Spleen (tissue), 11 donors: Measurements from ENCODE around the gene SLC7A6OS. TPM values are rescaled to one million over a fixed set of nuclear protein-coding genes. Genes with fewer than 3 reads are reported as not detected.
A peak's percentile ranks its signal among the peaks of the same experiment; 100 is the strongest.

Experiments
- DNase-seq: peaks from one replicate; pipeline ENCODE4 v3.0.0-alpha.2; 2020
- H3K27ac ChIP-seq, 8 donors: fragments of 200-600 bp; sonication (generic) in 7 of 8; 1 replicate in 4 of 8; 2 replicates in 4 of 8; pipeline versions ENCODE4 v1.5.0 to v1.8.0; 2016 to 2021; ENCODE audit warnings: inconsistent platforms in 4 of 8, mild to moderate bottlenecking in 4 of 8, moderate library complexity in 1 of 8
- H3K27me3 ChIP-seq, 7 donors: fragments of 200-600 bp; sonication (generic) in 6 of 7; replicated peaks in 1 of 7; 1 replicate in 4 of 7; 2 replicates in 3 of 7; pipeline versions ENCODE4 v1.5.0 to v1.8.0; 2016 to 2021; ENCODE audit warnings: inconsistent platforms in 3 of 7, mild to moderate bottlenecking in 1 of 7
- H3K36me3 ChIP-seq, 6 donors: fragments of 200-600 bp; sonication (generic) in 5 of 6; 1 replicate in 4 of 6; 2 replicates in 2 of 6; pipeline versions ENCODE4 v1.5.0 to v1.8.0; 2016 to 2021; ENCODE audit warnings: inconsistent platforms in 2 of 6
- H3K4me1 ChIP-seq, 6 donors: fragments of 200-600 bp; sonication (generic) in 5 of 6; 1 replicate in 3 of 6; 2 replicates in 3 of 6; pipeline versions ENCODE4 v1.5.0 to v1.8.0; 2016 to 2021; ENCODE audit warnings: inconsistent platforms in 3 of 6
- H3K4me3 ChIP-seq, 8 donors: fragments of 200-600 bp; sonication (generic) in 7 of 8; 1 replicate in 4 of 8; 2 replicates in 4 of 8; pipeline versions ENCODE4 v1.5.0 to v1.8.0; 2016 to 2021; ENCODE audit warnings: inconsistent platforms in 4 of 8, mild to moderate bottlenecking in 4 of 8, moderate library complexity in 2 of 8
- H3K9me3 ChIP-seq, 8 donors: fragments of 200-600 bp; sonication (generic) in 7 of 8; 1 replicate in 4 of 8; 2 replicates in 4 of 8; pipeline versions ENCODE4 v1.5.0 to v1.8.0; 2016 to 2021; ENCODE audit warnings: inconsistent platforms in 4 of 8
- CTCF ChIP-seq, 11 experiments: fragments of 200-600 bp in 7 of 11; fragments of 450-650 bp in 4 of 11; sonication (generic) in 4 of 11; IDR thresholded peaks in 8 of 11; conservative IDR thresholded peaks in 3 of 11; 1 replicate in 7 of 11; 2 replicates in 4 of 11; pipeline versions ENCODE4 v1.4.0 to v1.8.0; 2016 to 2021; ENCODE audit warnings: antibody characterized with exemption in 11 of 11, inconsistent platforms in 4 of 11, mild to moderate bottlenecking in 1 of 11
- POLR2A ChIP-seq, 3 donors: fragments of 450-650 bp; IDR thresholded peaks; one replicate each; pipeline ENCODE4 v1.5.1; 2017; ENCODE audit warnings: antibody characterized with exemption in 3 of 3, mild to moderate bottlenecking in 1 of 3
- POLR2AphosphoS5 ChIP-seq, 3 donors: sonication (generic); formaldehyde crosslinking; IDR thresholded peaks; one replicate each; pipeline ENCODE4 v1.5.1; 2017; ENCODE audit warnings: antibody characterized with exemption in 3 of 3
- WGBS, 5 donors: extraction: QIAGEN DNeasy Blood & Tissue Kit in 3 of 5; methylation state at CpG; one replicate each; pipeline versions ENCODE4 v1.1.5 to v1.1.7; 2013 to 2018; 5-methylcytosine and 5-hydroxymethylcytosine counted together
- intact Hi-C: fragments of 100-400 bp; cut with DNase I; formaldehyde crosslinking; loops from one replicate; pipeline ENCODE4 v1.15.0; 2023; ENCODE audit warnings: low total_unique reads
- polyA plus RNA-seq, 3 donors: library from polyadenylated mRNA; stranded (reverse); fragments of 200-250 nt; gene quantifications; one replicate each; pipeline ENCODE4 v1.2.1, GENCODE V29; 2013
- total RNA-seq, 7 donors: library from RNA; depleted of rRNA in 3 of 7; stranded (reverse); fragments of >200 nt in 3 of 7; fragmentation: NEBNext Ultra II Directional in 4 of 7; extraction: Animal tissue kit (Norgen Biotek cat#: 25700) in 4 of 7; gene quantifications; one replicate each; pipeline versions ENCODE4 v1.1.0 to v1.2.1, GENCODE V29; 2016 to 2021
- donor health status: healthy with polysubstance abuse.
- donor health status: DM: no; HTN: no; CAD: no; lungs with moderate emphysema.
- donor health status: DM: no; HTN: no; CAD: no.
- donor health status: Bipolar disorder and iron deficiency.
- donor health status: healthy.
- donor health status: DM: no; HTN: no; CAD: no.
- donor health status: DM: yes; HTN: yes; CAD: no.

The SLC7A6OS gene
- total and polyA plus RNA-seq, 10 donors: 7.5 to 30.6 (median 23.5) TPM

DNA sequence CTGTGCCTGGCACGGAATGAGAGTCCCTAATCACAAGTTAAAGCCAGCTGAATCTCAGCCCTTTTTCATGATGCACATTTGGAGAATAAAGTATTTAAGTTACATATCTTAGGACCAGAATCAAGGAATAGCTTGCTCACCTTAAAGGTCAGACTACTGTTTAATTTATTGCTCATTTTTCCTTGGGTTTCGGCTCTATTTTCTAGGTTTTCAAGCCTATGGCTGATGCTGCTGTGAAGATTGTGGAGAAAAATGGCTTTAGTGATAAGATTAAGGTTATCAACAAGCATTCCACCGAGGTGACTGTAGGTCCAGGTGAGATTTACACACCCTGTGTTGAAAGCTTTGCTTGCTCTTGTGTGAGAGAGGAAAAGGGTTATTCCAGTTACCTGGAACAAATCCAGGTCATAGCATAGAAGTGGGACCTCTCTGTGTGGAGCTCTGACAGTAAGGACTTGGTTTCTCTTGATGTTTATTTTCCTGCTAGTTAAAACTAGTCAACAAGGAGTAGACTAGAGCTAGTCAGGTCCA lies 18.2 kb upstream of the SLC7A6OS start:
- 41 to 50% (median 50%) methylated on average over 3 of the region's 3 CpGs for WGBS, 5 donors
- Histone ChIP-seq H3K9me3 (no peaks in the 10 kb centered on the region), H3K4me1 (peaks cover 9 to 41% (median 23%) of the 10 kb centered on the region in 6 donors), H3K27ac (no peak overlapping the region), H3K4me3 (no peak overlapping the region), H3K36me3 (peaks cover 0 to 65% (median 25%) of the 10 kb centered on the region in 6 donors), H3K27me3 (no peaks in the 10 kb centered on the region)
- intact Hi-C loops: loop anchor here (5.0 kb wide), 1 partner anchor 67 kb away; the partner anchor contains the start of gene SLC7A6
- TF ChIP-seq CTCF (IDR thresholded peaks at IDR 0.05 in 8 of 11, conservative IDR thresholded peaks at IDR 0.05 in 3 of 11): peak in 3 of 11 experiments; percentile 14 to 52 (median 50)
- TF ChIP-seq POLR2A (IDR thresholded peaks at IDR 0.05): no peak
- no peak for DNase-seq

GRCh38 chr16:68328151-68328859 lies 17.6 kb upstream of the SLC7A6OS start:
- Histone ChIP-seq H3K27me3 (no peaks in the 10 kb centered on the region), H3K36me3 (peaks cover 0 to 65% (median 25%) of the 10 kb centered on the region in 6 donors), H3K4me1 (peaks cover 9 to 34% (median 21%) of the 10 kb centered on the region in 6 donors), H3K9me3 (no peaks in the 10 kb centered on the region), H3K27ac (no peak overlapping the region), H3K4me3 (no peak overlapping the region)
- peak; percentile 90 for DNase-seq
- intact Hi-C loops: loop anchor here (5.0 kb wide), 1 partner anchor 66 kb away; the partner anchor contains the start of gene SLC7A6
- TF ChIP-seq POLR2A (IDR thresholded peaks at IDR 0.05) (no peak), CTCF (IDR thresholded peaks at IDR 0.05 in 8 of 11, conservative IDR thresholded peaks at IDR 0.05 in 3 of 11) (peak; percentile 91 to 98 (median 97)), POLR2AphosphoS5 (IDR thresholded peaks at IDR 0.05) (peak in 2 of 3 donors; percentile 38 to 61)
- WGBS, 5 donors: 42 to 47% (median 47%) methylated on average over 13 of the region's 13 CpGs

DNA sequence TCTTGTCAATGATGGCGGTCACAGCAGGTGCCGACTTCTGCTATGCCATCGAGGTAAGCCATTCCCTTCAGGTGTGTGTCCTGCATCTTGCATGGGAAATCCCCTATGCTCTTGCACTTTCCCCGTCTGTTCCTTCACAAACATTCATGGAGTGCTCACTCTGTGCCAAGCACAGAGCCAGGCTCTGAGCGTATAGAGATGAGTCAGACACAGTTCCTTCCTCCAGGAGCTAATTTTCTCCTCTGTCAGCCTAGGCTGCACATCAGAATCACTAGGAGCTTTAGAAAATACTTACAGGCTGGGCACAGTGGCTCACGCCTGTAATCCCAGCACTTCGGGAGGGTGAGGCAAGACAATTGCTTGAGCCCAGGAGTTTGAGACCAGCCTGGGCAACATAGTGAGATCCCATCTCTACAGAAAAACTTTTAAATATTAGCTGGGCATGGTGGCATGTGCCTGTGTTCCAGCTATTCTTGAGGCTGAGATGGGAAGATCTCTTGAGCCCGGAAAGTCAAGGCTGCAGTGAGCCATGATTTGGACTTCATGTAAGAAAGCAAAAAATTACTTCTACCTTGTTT lies 14.1 kb upstream of the SLC7A6OS start:
- TF ChIP-seq POLR2A (IDR thresholded peaks at IDR 0.05) (no peak), POLR2AphosphoS5 (IDR thresholded peaks at IDR 0.05) (no peak), CTCF (IDR thresholded peaks at IDR 0.05 in 8 of 11, conservative IDR thresholded peaks at IDR 0.05 in 3 of 11) (no peak)
- no peak for DNase-seq
- intact Hi-C loops: loop anchor here (5.0 kb wide), 1 partner anchor 63 kb away; the partner anchor contains the start of gene SLC7A6
- peaks cover 0 to 86% (median 44%) of the 10 kb centered on the region in 6 donors for H3K36me3 ChIP-seq
- H3K9me3 ChIP-seq: no peaks in the 10 kb centered on the region
- H3K27me3 ChIP-seq: no peaks in the 10 kb centered on the region
- peaks cover 0 to 9% (median 3%) of the 10 kb centered on the region in 6 donors for H3K4me1 ChIP-seq
- H3K4me3 ChIP-seq: no peak overlapping the region
- 90 to 96% (median 92%) methylated on average over 8 of the region's 8 CpGs for WGBS, 5 donors
- H3K27ac ChIP-seq: no peak overlapping the region

DNA sequence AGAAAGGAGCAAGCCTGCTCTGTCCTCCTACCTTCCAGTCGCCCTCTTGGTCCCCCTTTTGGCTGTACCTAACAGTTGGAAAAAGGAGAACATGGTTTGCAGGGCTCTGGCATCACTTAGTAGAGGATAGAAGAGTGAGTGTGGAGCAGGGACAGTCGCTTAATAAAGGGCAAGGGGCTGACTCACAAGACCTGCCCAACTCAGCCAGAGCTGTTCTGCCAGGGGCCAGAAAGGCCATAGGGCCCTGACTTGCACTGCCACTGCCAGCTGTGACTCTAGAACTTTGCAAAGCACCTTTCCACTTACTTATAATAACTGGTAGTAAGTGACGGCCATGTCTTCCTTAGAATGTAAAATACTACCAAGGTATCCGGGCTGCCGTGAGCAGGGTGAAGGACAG lies 13.6 kb upstream of the SLC7A6OS start:
- Histone ChIP-seq H3K4me1 (peaks cover 0 to 9% (median 3%) of the 10 kb centered on the region in 6 donors), H3K36me3 (peaks cover 0 to 86% (median 44%) of the 10 kb centered on the region in 6 donors), H3K27ac (no peak overlapping the region), H3K4me3 (no peak overlapping the region), H3K9me3 (no peaks in the 10 kb centered on the region), H3K27me3 (no peaks in the 10 kb centered on the region)
- no peak for DNase-seq
- TF ChIP-seq CTCF (IDR thresholded peaks at IDR 0.05 in 8 of 11, conservative IDR thresholded peaks at IDR 0.05 in 3 of 11): no peak
- TF ChIP-seq POLR2A (IDR thresholded peaks at IDR 0.05): no peak
- TF ChIP-seq POLR2AphosphoS5 (IDR thresholded peaks at IDR 0.05): no peak
- 92 to 98% (median 95%) methylated on average over 5 of the region's 5 CpGs for WGBS, 5 donors
- intact Hi-C loops: no loop called here
